ENCODE results near the gene IKZF4.
A peak's percentile ranks its signal among the peaks of the same experiment; 100 is the strongest.
"Not testable (repeated sequence)": the region's sequence is repeated elsewhere in the genome, so short reads cannot be mapped to it uniquely, and the experiment has no call there.

IKZF4 gene

DNA sequence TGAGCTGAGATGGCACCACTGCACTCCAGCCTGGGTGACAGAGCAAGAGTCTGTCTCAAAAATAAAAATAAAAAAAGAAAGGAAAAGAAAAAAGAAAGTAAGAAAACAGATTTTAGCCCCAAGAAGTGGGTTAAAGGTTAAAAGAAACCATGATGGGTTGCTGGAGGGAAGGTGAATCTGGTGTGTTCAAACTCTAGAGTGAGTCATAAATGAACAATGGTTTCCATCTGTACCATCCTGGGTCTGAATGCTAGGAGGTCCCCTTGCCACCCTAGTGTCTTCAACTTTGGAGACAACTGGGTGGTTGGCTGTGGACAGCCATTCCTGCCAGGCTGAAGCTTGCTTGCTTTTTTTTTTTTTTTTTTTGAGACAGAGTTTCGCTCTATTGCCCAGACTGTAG lies 19.3 kb downstream of the IKZF4 start:
- no peak for DNase-seq (ENCODE audit: low spot score)

GRCh38 chr12:56040963-56041551 lies 20.2 kb downstream of the IKZF4 start:
- no peak for DNase-seq (ENCODE audit: low spot score)

DNA sequence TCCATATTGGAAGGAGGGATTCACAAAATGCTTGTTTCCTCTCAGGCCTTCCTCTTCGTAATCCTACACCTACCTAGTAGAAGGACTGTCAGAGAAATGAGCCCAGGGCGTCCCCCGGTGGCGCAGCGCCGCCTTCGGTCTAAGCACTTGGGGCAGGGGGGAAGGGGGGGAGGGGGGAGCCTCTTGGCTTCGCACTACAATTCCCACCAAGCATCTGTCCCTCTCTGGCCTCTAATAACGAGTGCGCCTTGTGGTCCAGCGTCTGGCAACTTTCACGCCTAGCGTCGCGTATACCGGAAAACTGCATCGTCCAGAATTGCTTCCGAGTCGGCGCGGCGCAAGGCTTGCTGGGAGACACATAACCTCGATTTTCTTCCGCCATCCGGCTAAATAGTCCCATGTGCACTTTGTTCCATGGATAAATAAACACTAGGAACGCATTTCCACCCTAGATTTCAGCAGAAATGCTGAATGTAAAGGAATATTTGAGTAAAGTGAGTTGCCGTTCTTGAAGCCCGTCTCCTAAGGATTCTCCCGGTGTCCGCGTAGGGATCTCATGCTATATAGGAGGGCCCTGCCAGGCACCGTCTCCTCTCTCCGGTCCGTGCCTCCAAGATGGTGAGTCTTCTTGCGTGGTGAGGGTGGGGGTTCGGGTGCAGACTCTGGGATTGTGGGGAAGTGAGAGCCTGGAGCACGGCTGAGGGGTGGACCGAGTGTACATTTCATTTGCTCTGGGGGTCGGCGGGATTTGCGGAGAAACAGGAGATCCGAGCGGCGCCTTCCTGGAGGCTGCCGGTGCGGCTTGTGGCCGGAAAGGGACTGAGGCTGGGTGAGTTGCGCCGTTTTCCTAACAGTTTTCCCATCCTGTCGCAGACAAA lies 20.9 kb downstream of the IKZF4 start, which contains the start of gene RPS26:
Gene RPS26, plus strand, starts transcription at position 367 of the 878 bp plus-strand sequence. Its CDS starts 249 bp downstream, at position 616.
- peak; percentile 93 for DNase-seq (ENCODE audit: low spot score)

DNA sequence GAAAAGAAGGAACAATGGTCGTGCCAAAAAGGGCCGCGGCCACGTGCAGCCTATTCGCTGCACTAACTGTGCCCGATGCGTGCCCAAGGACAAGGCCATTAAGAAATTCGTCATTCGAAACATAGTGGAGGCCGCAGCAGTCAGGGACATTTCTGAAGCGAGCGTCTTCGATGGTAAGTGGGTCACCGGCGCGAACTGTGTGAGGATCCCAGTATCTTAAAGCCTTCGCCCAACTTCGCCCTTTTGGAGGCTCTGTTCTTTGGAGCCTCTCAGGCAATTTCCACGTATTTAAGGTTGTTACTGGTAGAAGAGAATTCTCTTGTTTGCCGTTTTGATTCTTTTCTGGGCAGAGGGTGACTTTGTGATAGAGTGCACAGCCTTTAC lies 21.6 kb downstream of the IKZF4 start:
- not testable (repeated sequence) for DNase-seq (ENCODE audit: low spot score)

DNA sequence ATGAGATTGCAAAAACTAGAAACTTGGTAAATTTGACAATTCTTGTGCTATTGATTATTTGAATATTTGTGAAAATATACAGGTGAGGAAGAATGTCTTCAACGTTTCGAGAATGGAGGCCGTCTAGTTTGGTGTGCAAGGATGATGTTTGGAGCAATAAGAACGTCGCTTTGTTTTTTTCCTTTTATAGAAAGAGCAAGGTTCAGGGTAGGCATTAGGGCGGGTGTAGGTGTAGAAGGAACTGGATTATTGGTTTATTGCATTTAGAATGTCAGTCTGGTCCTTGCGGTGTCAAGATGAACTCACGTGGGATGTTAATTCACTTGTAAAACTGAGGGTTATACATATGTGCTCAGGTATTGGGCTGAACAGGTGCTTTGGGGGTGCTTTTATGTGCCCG lies 22.0 kb downstream of the IKZF4 start:
- DNase-seq (ENCODE audit: low spot score): no peak

DNA sequence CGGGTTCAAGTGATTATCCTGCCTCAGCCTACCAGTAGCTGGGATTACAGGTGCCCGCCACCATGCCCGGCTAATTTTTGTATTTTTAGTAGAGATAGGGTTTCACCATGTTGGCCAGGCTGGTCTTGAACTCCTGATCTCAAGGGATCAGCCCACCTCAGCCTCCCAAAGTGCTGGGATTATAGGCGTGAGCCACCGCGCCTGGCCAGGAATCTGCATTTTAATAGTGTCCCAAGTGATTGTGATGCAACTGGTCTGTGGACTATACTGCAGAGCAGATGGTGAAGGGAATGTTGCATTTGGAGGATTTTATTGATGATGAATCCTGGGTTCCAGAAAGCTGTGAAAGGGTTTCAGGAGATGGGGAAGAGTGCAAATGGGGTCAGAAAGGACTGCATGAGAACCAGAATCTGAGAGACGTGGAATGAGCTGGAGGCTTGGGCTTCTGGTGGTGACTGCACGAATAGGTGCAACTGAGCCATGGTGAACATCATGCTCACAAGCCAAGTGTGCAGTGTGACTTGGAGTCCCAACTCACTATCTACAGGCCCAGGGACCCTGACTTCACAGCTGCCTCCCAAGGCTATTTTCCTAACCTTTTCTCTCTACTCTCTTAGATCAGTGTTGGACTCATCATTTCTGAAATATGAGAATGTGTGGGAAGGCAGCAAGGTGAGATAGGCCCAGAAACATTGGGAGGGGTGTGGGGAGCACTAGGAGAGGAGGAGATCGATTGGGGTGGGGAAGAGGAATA lies 25.4 kb downstream of the IKZF4 start:
- DNase-seq (ENCODE audit: low spot score): no peak

DNA sequence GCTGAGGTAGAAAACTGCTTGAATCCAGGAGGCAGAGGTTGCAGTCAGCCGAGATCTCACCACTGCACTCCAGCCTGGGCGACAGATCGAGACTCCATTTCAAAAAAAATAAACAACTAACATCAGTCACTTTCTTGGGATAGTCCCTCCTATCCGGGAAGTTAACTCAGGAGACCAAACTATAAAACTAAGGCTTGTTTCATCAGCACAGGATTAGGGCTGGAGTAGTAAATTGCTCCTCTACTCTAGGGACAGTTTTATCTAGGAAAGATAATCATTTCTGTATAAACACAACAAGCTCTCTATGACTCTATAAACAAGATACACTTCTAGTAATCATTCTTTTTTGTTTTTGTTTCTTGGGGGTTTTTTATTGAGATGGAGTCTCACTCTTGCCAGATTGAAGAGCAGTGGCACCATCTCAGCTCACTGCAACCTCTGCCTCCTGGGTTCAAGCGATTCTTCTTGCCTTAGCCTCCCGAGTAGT lies 32.6 kb downstream of the IKZF4 start:
- DNase-seq (ENCODE audit: low spot score): no peak

DNA sequence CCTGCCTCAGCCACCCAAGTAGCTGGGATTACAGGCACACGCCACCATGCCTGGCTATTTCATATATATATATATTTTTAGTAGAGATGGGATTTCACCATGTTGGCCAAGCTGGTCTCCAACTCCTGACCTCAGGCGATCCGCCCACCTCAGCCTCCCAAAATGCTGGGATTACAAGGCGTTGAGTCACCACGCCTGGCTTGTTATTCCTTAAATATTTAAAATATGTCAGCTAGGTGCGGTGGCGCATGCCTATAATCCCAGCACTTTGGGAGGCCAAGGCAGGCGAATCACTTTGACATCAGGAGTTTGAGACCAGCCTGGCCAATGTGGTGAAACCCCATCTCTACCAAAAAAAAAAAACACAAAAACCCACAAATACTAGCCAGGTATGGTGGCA lies 39.1 kb downstream of the IKZF4 start:
- not testable (repeated sequence) for DNase-seq (ENCODE audit: low spot score)

- DNase-seq (ENCODE audit: low spot score): no peak
These were observed 41.1 kb downstream of the IKZF4 start for GRCh38 chr12:56061982-56062381.

DNA sequence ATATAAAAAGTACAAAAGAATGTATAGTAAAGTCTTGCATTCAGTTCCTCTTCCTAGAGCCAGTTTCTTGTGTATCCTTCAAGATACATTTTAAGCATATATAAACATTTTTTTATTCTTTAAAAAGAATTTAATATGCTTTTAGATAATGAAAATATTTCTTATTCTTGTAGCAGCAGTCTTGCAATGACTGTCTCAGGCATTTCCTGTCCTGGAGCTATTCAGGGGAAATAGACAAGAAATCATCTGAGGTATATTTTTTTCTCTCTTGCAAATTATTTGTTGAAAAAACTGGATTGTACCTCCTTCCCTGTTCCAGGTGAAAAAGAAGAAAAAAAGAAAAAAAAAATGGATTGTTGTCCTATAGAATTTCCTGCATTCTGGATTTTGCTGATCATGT lies 42.2 kb downstream of the IKZF4 start:
- no peak for DNase-seq (ENCODE audit: low spot score)

- DNase-seq (ENCODE audit: low spot score): no peak
These were observed 50.8 kb downstream of the IKZF4 start for GRCh38 chr12:56071648-56072047.

DNA sequence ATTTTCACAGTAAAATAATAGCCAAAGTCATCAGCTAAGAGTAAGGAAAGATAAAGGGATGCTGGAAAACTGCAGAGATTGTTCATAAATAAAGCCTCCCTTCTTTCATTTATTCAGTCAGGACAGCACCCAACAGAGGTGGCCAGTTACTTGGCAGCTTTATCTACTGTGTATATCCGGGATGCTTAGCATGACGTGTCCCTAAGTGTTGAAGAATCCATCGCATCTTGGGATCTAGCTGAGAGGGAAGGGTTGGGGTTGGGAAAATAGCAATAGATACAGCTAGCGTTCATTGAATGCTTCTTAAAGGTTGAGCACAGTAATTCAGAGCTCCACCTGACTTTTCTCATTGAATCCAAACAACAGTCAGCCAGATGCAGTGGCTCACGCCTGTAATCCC lies 53.6 kb downstream of the IKZF4 start:
- no peak for DNase-seq (ENCODE audit: low spot score)

GRCh38 chr12:56077966-56078365 lies 57.1 kb downstream of the IKZF4 start:
- DNase-seq (ENCODE audit: low spot score): not testable (repeated sequence)

- no peak for DNase-seq (ENCODE audit: low spot score)
These were observed 57.6 kb downstream of the IKZF4 start for GRCh38 chr12:56078427-56078826.

GRCh38 chr12:56078931-56079722 lies 58.3 kb downstream of the IKZF4 start:
- DNase-seq (ENCODE audit: low spot score): peak; percentile 90

GRCh38 chr12:56079723-56080555 lies 59.1 kb downstream of the IKZF4 start, which contains the start of gene ERBB3:
ERBB3 (plus strand) TSS chr12:56080165; CDS start chr12:56080301, 136 bp downstream.
- peak; percentile 78 for DNase-seq (ENCODE audit: low spot score)

- no peak for DNase-seq (ENCODE audit: low spot score)
These were observed 59.8 kb downstream of the IKZF4 start for GRCh38 chr12:56080556-56081138.

GRCh38 chr12:56081393-56082347 lies 60.8 kb downstream of the IKZF4 start:
- no peak for DNase-seq (ENCODE audit: low spot score)

GRCh38 chr12:56082382-56082781 lies 61.5 kb downstream of the IKZF4 start:
- DNase-seq (ENCODE audit: low spot score): no peak
